Esophagus squamous epithelium (tissue), 4 donors: ENCODE results near the gene PLXNC1.

ENCODE experiments used
- POLR2A ChIP-seq, 4 donors: fragments of 450-650 bp; IDR thresholded peaks; one replicate each; pipeline ENCODE4 v1.6.1; 2017; ENCODE audit warnings: antibody characterized with exemption in 4 of 4, mild to moderate bottlenecking in 4 of 4, moderate library complexity in 3 of 4
- TF ChIP-seq, protein P1 (sequence below), 6 experiments: fragments of 450-650 bp in 4 of 6; fragments of 200-600 bp in 2 of 6; sonication (generic) in 2 of 6; IDR thresholded peaks; one replicate each; pipeline ENCODE4 v1.5.1; 2016 to 2019; ENCODE audit warnings: antibody characterized with exemption in 6 of 6, mild to moderate bottlenecking in 4 of 6, moderate library complexity in 4 of 6

DNA sequence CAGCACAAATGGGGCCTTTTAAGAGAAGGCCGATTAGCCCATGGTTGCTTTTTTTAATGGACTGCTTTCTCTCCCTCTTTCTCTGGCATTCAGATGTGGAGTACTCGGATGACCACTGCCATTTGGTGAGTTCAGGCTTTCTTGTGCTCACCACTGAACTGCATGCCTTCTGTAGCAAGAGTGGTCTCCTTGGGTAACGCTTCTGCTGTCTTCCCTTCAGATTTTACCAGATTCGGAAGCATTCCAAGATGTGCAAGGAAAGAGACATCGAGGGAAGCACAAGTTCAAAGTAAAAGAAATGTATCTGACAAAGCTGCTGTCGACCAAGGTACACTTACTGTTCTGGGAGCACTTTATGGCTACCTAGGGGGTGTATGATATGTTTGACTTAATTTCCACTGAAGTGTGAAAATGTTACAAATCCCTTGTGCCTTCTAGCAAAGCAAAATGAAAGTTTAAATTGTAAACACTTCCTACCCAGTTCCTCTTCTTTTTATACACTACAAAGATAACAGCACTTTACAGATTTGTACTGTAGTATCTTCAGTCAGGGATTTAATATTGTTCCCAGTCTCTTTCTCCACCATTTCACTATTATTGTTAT, 148.8 kb downstream of the PLXNC1 start:
- TF ChIP-seq, protein P1, sequence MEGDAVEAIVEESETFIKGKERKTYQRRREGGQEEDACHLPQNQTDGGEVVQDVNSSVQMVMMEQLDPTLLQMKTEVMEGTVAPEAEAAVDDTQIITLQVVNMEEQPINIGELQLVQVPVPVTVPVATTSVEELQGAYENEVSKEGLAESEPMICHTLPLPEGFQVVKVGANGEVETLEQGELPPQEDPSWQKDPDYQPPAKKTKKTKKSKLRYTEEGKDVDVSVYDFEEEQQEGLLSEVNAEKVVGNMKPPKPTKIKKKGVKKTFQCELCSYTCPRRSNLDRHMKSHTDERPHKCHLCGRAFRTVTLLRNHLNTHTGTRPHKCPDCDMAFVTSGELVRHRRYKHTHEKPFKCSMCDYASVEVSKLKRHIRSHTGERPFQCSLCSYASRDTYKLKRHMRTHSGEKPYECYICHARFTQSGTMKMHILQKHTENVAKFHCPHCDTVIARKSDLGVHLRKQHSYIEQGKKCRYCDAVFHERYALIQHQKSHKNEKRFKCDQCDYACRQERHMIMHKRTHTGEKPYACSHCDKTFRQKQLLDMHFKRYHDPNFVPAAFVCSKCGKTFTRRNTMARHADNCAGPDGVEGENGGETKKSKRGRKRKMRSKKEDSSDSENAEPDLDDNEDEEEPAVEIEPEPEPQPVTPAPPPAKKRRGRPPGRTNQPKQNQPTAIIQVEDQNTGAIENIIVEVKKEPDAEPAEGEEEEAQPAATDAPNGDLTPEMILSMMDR (IDR thresholded peaks at IDR 0.05) = no peak
- TF ChIP-seq POLR2A (IDR thresholded peaks at IDR 0.05) = no peak
